K562 (cell line): ENCODE measurements around the gene CCDC85B. TPM values are rescaled to one million over a fixed set of nuclear protein-coding genes. Genes with fewer than 3 reads are reported as not detected.

Experiments
- AFF1 ChIP-seq, 2 experiments: fragments of 450-650 bp; IDR thresholded peaks; 2 replicates each; pipeline ENCODE4 v1.6.1; 2018; ENCODE audit warnings: mild to moderate bottlenecking in 2 of 2, low read depth in 1 of 2; ENCODE audit not compliant: partially characterized antibody in 2 of 2
- ATF2 ChIP-seq: sonication (generic); formaldehyde crosslinking; IDR thresholded peaks from 2 replicates; pipeline ENCODE4 v1.8.1; 2022; ENCODE audit warnings: missing genetic modification reagents
- BRCA1 ChIP-seq, 2 experiments: fragments of 450-650 bp in 1 of 2; sonication (generic) in 1 of 2; formaldehyde crosslinking in 1 of 2; IDR thresholded peaks; 2 replicates each; pipeline versions ENCODE4 v1.5.0 to v1.6.1; 2017 to 2020; ENCODE audit warnings: mild to moderate bottlenecking in 1 of 2, missing genetic modification reagents in 1 of 2
- DACH1 ChIP-seq: fragments of 450-650 bp; IDR thresholded peaks from 2 replicates; pipeline ENCODE4 v1.6.1; 2018; ENCODE audit not compliant: partially characterized antibody
- ETS2 ChIP-seq: IDR thresholded peaks from 2 replicates; pipeline ENCODE4 v1.6.1; 2016; ENCODE audit warnings: borderline replicate concordance, missing genetic modification characterization, mild to moderate bottlenecking, moderate library complexity, missing compliant biosample characterization; ENCODE audit not compliant: poor library complexity, severe bottlenecking
- FOSL1 ChIP-seq: fragments of 200-800 bp; sonication (Bioruptor generic); conservative IDR thresholded peaks from 2 replicates; pipeline ENCODE4 v1.6.1; 2016; ENCODE audit warnings: missing genetic modification characterization, missing compliant biosample characterization
- HDAC6 ChIP-seq: IDR thresholded peaks from 2 replicates; pipeline ENCODE4 v1.6.1; 2012; ENCODE audit warnings: low read depth, mild to moderate bottlenecking, control low read depth, inconsistent platforms, low read length, moderate library complexity
- IFI16 ChIP-seq: fragments of 250-450 bp; sonication (Bioruptor Pico); IDR thresholded peaks from 2 replicates; pipeline ENCODE4 v2.1.2; 2022; ENCODE audit warnings: mild to moderate bottlenecking, inconsistent platforms
- NFE2L1 ChIP-seq: fragments of 450-650 bp; IDR thresholded peaks from 2 replicates; pipeline ENCODE4 v1.6.1; 2016; ENCODE audit warnings: missing genetic modification characterization, low read depth, mild to moderate bottlenecking, missing compliant biosample characterization, moderate library complexity, borderline replicate concordance
- NFIC ChIP-seq: fragments of 450-650 bp; IDR thresholded peaks from 2 replicates; pipeline ENCODE4 v1.6.1; 2017; ENCODE audit warnings: mild to moderate bottlenecking, inconsistent platforms
- NR2F6 ChIP-seq: fragments of 450-650 bp; formaldehyde crosslinking; IDR thresholded peaks from 2 replicates; pipeline ENCODE4 v1.4.0; 2020; ENCODE audit warnings: mild to moderate bottlenecking
- RBM14 ChIP-seq: fragments of 200-400 bp; formaldehyde crosslinking; IDR thresholded peaks from 2 replicates; pipeline ENCODE4 v1.6.1; 2018; ENCODE audit warnings: low read depth, mild to moderate bottlenecking, low read length, moderate library complexity, borderline replicate concordance; ENCODE audit not compliant: insufficient read depth
- STAT5A ChIP-seq: IDR thresholded peaks from 2 replicates; pipeline ENCODE4 v1.6.1; 2012; ENCODE audit warnings: low read length, inconsistent platforms, borderline replicate concordance
- UBTF ChIP-seq, 2 experiments: IDR thresholded peaks; 2 replicates each; pipeline ENCODE4 v1.6.1; 2012; ENCODE audit warnings: improper control_type of control experiment in 2 of 2, low read depth in 2 of 2, low read length in 2 of 2, borderline replicate concordance in 1 of 2
- XRCC4 ChIP-seq: IDR thresholded peaks from one replicate; pipeline ENCODE4 v1.6.1; 2011; ENCODE audit not compliant: insufficient read depth, insufficient read length; ENCODE audit errors: extremely low read depth
- ZBTB17 ChIP-seq: fragments of 450-650 bp; formaldehyde crosslinking; IDR thresholded peaks from 2 replicates; pipeline ENCODE4 v1.4.0; 2020; ENCODE audit warnings: mild to moderate bottlenecking
- ZNF124 ChIP-seq: sonication (generic); formaldehyde crosslinking; IDR thresholded peaks from 2 replicates; pipeline ENCODE4 v1.8.1; 2022; ENCODE audit warnings: missing genetic modification reagents
- ZNF165 ChIP-seq: fragments of 250-450 bp; sonication (Bioruptor Pico); IDR thresholded peaks from 2 replicates; pipeline ENCODE4 v1.4.0; 2020; ENCODE audit warnings: borderline replicate concordance
- ZNF263 ChIP-seq: sonication (generic); formaldehyde crosslinking; IDR thresholded peaks from 2 replicates; pipeline ENCODE4 v1.8.0; 2022; ENCODE audit warnings: mild to moderate bottlenecking, missing genetic modification reagents, borderline replicate concordance
- ZNF431 ChIP-seq: sonication (generic); formaldehyde crosslinking; IDR thresholded peaks from 2 replicates; pipeline ENCODE4 v1.8.0; 2022; ENCODE audit warnings: mild to moderate bottlenecking, missing genetic modification reagents
- ZNF507 ChIP-seq: conservative IDR thresholded peaks from 2 replicates; pipeline ENCODE4 v1.6.1; 2017; ENCODE audit warnings: missing genetic modification characterization, missing compliant biosample characterization
- polyA plus RNA-seq, 8 experiments: library from polyadenylated mRNA; depleted of rRNA in 4 of 8; stranded (reverse) in 5 of 8; unstranded in 3 of 8; fragments of >200 nt; fragmentation: Nextera tagmentation in 2 of 8; fragmentation: Illumina TruSeq in 1 of 8; extraction: Ambion mirVana in 2 of 8; extraction: Trizol in 1 of 8; gene quantifications; 2 replicates each; pipeline versions ENCODE4 v1.2.1 to v1.2.3, GENCODE V29; 2011 to 2014; ENCODE audit warnings: inconsistent platforms in 1 of 8, missing spikeins in 1 of 8
- total RNA-seq, 7 experiments: library from RNA; depleted of rRNA in 6 of 7; stranded (reverse); fragments of >200 nt in 6 of 7; fragmentation: Illumina TruSeq in 2 of 7; extraction: Trizol in 2 of 7; gene quantifications; 2 replicates each; pipeline versions ENCODE4 v1.2.1 to v1.2.3, GENCODE V29; 2011 to 2021; ENCODE audit warnings: low replicate concordance in 1 of 7

The CCDC85B gene
- total and polyA plus RNA-seq, 9 of the 15 experiments (the other 6 are each of a cell fraction or from before 2014, with no cell fraction given), result 0.14 to 138 (median 6.2) TPM

- TF ChIP-seq ETS2 (tag) (no peak), NFIC (no peak; the same call in 1 of the 2 replicates), NFE2L1 (tag) (no peak), ZNF124 (CRISPR knock-in tag) (no peak), ATF2 (CRISPR knock-in tag) (no peak), AFF1 (IDR thresholded peaks at IDR 0.05; ENCODE audit: low read depth in 1 of 2, partially characterized antibody in 2 of 2) (no peak), ZNF263 (CRISPR knock-in tag) (peak; percentile 98), BRCA1 (IDR thresholded peaks at IDR 0.05) (no peak), BRCA1 (CRISPR knock-in tag; IDR thresholded peaks at IDR 0.05) (no peak), ZBTB17 (CRISPR knock-in tag) (peak; percentile 80; the same call in 1 of the 2 replicates), FOSL1 (tag) (no peak), HDAC6 (no peak), UBTF (IDR thresholded peaks at IDR 0.05; ENCODE audit: borderline replicate concordance in 1 of 2, low read depth in 2 of 2, low read length in 2 of 2) (no peak), ZNF431 (CRISPR knock-in tag) (0 out of 2 replicates have a peak, but pooled peaks have one; percentile 45), RBM14 (no peak), ZNF165 (CRISPR knock-in tag) (no peak), IFI16 (CRISPR knock-in tag) (no peak), DACH1 (no peak), NR2F6 (no peak), STAT5A (no peak), ZNF507 (tag) (no peak), XRCC4 (no peak)
Observed at GRCh38 chr11:65888163-65888814, 2.2 kb upstream of the CCDC85B start, which contains the start of gene FIBP (continued).
